K562 (cell line): ENCODE data around the gene COMMD4. TPM values are rescaled to one million over a fixed set of nuclear protein-coding genes. Genes with fewer than 3 reads are reported as not detected.
A peak's percentile ranks its signal among the peaks of the same experiment; 100 is the strongest.

Experiments used
- CHD4 ChIP-seq: fragments of 200-600 bp; sonication (generic); IDR thresholded peaks from 3 replicates; pipeline ENCODE4 v1.6.1; 2012; ENCODE audit warnings: low read depth, mild to moderate bottlenecking, mixed read lengths, low read length, inconsistent platforms; ENCODE audit not compliant: insufficient read depth, insufficient replicate concordance, poor library complexity, severe bottlenecking
- CREBBP ChIP-seq: IDR thresholded peaks from one replicate; pipeline ENCODE4 v1.6.1; 2012; ENCODE audit warnings: low read depth, mild to moderate bottlenecking, control low read depth, inconsistent platforms, low read length
- EP300 ChIP-seq: IDR thresholded peaks from 2 replicates; pipeline ENCODE4 v1.6.1; 2012; ENCODE audit warnings: low read length, improper control_type of control experiment
- FOXM1 ChIP-seq, 2 experiments: fragments of 450-650 bp in 1 of 2; sonication (generic) in 1 of 2; formaldehyde crosslinking in 1 of 2; IDR thresholded peaks; 2 replicates each; pipeline versions ENCODE4 v1.6.1 to v1.9.0; 2017 to 2022; ENCODE audit warnings: low read depth in 2 of 2, mild to moderate bottlenecking in 2 of 2, missing genetic modification reagents in 1 of 2, moderate library complexity in 1 of 2
- GABPB1 ChIP-seq: sonication (generic); formaldehyde crosslinking; IDR thresholded peaks from 2 replicates; pipeline ENCODE4 v1.8.0; 2022; ENCODE audit warnings: mild to moderate bottlenecking, missing genetic modification reagents
- HBP1 ChIP-seq: fragments of 450-650 bp; formaldehyde crosslinking; IDR thresholded peaks from 2 replicates; pipeline ENCODE4 v1.4.0; 2022; ENCODE audit warnings: missing genetic modification characterization
- MAFK ChIP-seq: IDR thresholded peaks from 2 replicates; pipeline ENCODE4 v1.6.1; 2011; ENCODE audit warnings: low read length, improper control_type of control experiment
- MCM3 ChIP-seq: fragments of 450-650 bp; IDR thresholded peaks from 2 replicates; pipeline ENCODE4 v1.6.1; 2016
- MYBL2 ChIP-seq, 2 experiments: fragments of 450-650 bp in 1 of 2; sonication (generic) in 1 of 2; formaldehyde crosslinking in 1 of 2; IDR thresholded peaks; 2 replicates each; pipeline versions ENCODE4 v1.6.1 to v1.8.1; 2017 to 2022; ENCODE audit warnings: borderline replicate concordance in 1 of 2, inconsistent platforms in 1 of 2, low read depth in 1 of 2, mild to moderate bottlenecking in 1 of 2, missing genetic modification reagents in 1 of 2, moderate library complexity in 1 of 2
- NR3C1 ChIP-seq: sonication (generic); formaldehyde crosslinking; IDR thresholded peaks from 2 replicates; pipeline ENCODE4 v1.8.1; 2022; ENCODE audit warnings: missing genetic modification reagents
- PCBP2 ChIP-seq: fragments of 200-400 bp; formaldehyde crosslinking; IDR thresholded peaks from 2 replicates; pipeline ENCODE4 v1.6.1; 2018; ENCODE audit warnings: low read length, low read depth, mild to moderate bottlenecking, moderate library complexity; ENCODE audit not compliant: poor library complexity, severe bottlenecking
- PYGO2 ChIP-seq: fragments of 450-650 bp; IDR thresholded peaks from 2 replicates; pipeline ENCODE4 v1.6.1; 2016; ENCODE audit warnings: mild to moderate bottlenecking, missing genetic modification characterization, moderate library complexity, missing compliant biosample characterization
- RFX5 ChIP-seq: IDR thresholded peaks from 2 replicates; pipeline ENCODE4 v1.6.1; 2011; ENCODE audit warnings: low read depth, mild to moderate bottlenecking, improper control_type of control experiment, low read length
- TFAP4 ChIP-seq: sonication (generic); formaldehyde crosslinking; IDR thresholded peaks from 2 replicates; pipeline ENCODE4 v1.8.0; 2022; ENCODE audit warnings: missing genetic modification reagents, mild to moderate bottlenecking, moderate library complexity, borderline replicate concordance
- TRIM28 ChIP-seq: fragments of 450-650 bp; IDR thresholded peaks from 2 replicates; pipeline ENCODE4 v1.6.1; 2017
- ZC3H11A ChIP-seq: IDR thresholded peaks from 2 replicates; pipeline ENCODE4 v1.6.1; 2012; ENCODE audit warnings: low read depth, low read length, improper control_type of control experiment
- ZFP1 ChIP-seq: fragments of 450-650 bp; formaldehyde crosslinking; IDR thresholded peaks from 2 replicates; pipeline ENCODE4 v1.4.0; 2020; ENCODE audit warnings: mild to moderate bottlenecking, mixed read lengths
- ZFPM2 ChIP-seq: fragments of 250-450 bp; sonication (Bioruptor Pico); IDR thresholded peaks from 2 replicates; pipeline ENCODE4 v1.5.1; 2022; ENCODE audit warnings: mild to moderate bottlenecking
- ZNF3 ChIP-seq: fragments of 250-450 bp; sonication (Bioruptor Pico); IDR thresholded peaks from 2 replicates; pipeline ENCODE4 v1.5.0; 2021; ENCODE audit warnings: mild to moderate bottlenecking, moderate library complexity
- ZNF75A ChIP-seq: fragments of 450-650 bp; formaldehyde crosslinking; IDR thresholded peaks from 2 replicates; pipeline ENCODE4 v1.4.0; 2020; ENCODE audit warnings: mild to moderate bottlenecking
- polyA plus RNA-seq, 8 experiments: library from polyadenylated mRNA; depleted of rRNA in 4 of 8; stranded (reverse) in 5 of 8; unstranded in 3 of 8; fragments of >200 nt; fragmentation: Nextera tagmentation in 2 of 8; fragmentation: Illumina TruSeq in 1 of 8; extraction: Ambion mirVana in 2 of 8; extraction: Trizol in 1 of 8; gene quantifications; 2 replicates each; pipeline versions ENCODE4 v1.2.1 to v1.2.3, GENCODE V29; 2011 to 2014; ENCODE audit warnings: inconsistent platforms in 1 of 8, missing spikeins in 1 of 8
- total RNA-seq, 7 experiments: library from RNA; depleted of rRNA in 6 of 7; stranded (reverse); fragments of >200 nt in 6 of 7; fragmentation: Illumina TruSeq in 2 of 7; extraction: Trizol in 2 of 7; gene quantifications; 2 replicates each; pipeline versions ENCODE4 v1.2.1 to v1.2.3, GENCODE V29; 2011 to 2021; ENCODE audit warnings: low replicate concordance in 1 of 7
- TF ChIP-seq, protein P1 (sequence below): fragments of 250-450 bp; sonication (Bioruptor Pico); IDR thresholded peaks from 2 replicates; pipeline ENCODE4 v1.8.0; 2022; ENCODE audit warnings: moderate library complexity, mild to moderate bottlenecking, inconsistent platforms
- TF ChIP-seq, protein P2 (sequence below): fragments of 150-350 bp; conservative IDR thresholded peaks from 2 replicates; pipeline ENCODE4 v1.6.1; 2014; ENCODE audit warnings: low read length

The COMMD4 gene
- total and polyA plus RNA-seq, 9 of the 15 experiments (the other 6 are each of a cell fraction or from before 2014, with no cell fraction given) = 20.4 to 140 (median 63.9) TPM

GRCh38 chr15:75367913-75368688, 32.2 kb downstream of the COMMD4 start, which contains the start of gene MAN2C1 (continued):
- TF ChIP-seq ZC3H11A = peak; percentile 96; the same call in 1 of the 2 replicates
- TF ChIP-seq NR3C1 (CRISPR knock-in tag) = 0 out of 2 replicates have a peak, but pooled peaks have one; percentile 61
- no peak for TF ChIP-seq RFX5
- TF ChIP-seq ZFPM2 (CRISPR knock-in tag) = no peak
- TF ChIP-seq CHD4 = no peak
- TF ChIP-seq GABPB1 (CRISPR knock-in tag) = peak; percentile 99
- no peak for TF ChIP-seq PYGO2 (tag)
- TF ChIP-seq CREBBP = no peak
- TF ChIP-seq PCBP2 = peak; percentile 45
- peak; percentile 81; the same call in 1 of the 2 replicates for TF ChIP-seq TRIM28
- no peak for TF ChIP-seq ZNF75A (CRISPR knock-in tag)
- TF ChIP-seq MCM3 = no peak
- TF ChIP-seq EP300 = peak; percentile 21
- peak; percentile 92 for TF ChIP-seq TFAP4 (CRISPR knock-in tag)
- TF ChIP-seq FOXM1 (IDR thresholded peaks at IDR 0.05; ENCODE audit: low read depth) = 0 out of 2 replicates have a peak, but pooled peaks have one; percentile 40
- TF ChIP-seq FOXM1 (CRISPR knock-in tag; IDR thresholded peaks at IDR 0.05; ENCODE audit: low read depth) = peak; percentile 44; the same call in 1 of the 2 replicates
- TF ChIP-seq, protein P1, sequence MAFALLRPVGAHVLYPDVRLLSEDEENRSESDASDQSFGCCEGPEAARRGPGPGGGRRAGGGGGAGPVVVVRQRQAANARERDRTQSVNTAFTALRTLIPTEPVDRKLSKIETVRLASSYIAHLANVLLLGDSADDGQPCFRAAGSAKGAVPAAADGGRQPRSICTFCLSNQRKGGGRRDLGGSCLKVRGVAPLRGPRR (CRISPR knock-in tag) = 0 out of 2 replicates have a peak, but pooled peaks have one; percentile 20
- no peak for TF ChIP-seq ZFP1 (CRISPR knock-in tag)
- TF ChIP-seq, protein P2, sequence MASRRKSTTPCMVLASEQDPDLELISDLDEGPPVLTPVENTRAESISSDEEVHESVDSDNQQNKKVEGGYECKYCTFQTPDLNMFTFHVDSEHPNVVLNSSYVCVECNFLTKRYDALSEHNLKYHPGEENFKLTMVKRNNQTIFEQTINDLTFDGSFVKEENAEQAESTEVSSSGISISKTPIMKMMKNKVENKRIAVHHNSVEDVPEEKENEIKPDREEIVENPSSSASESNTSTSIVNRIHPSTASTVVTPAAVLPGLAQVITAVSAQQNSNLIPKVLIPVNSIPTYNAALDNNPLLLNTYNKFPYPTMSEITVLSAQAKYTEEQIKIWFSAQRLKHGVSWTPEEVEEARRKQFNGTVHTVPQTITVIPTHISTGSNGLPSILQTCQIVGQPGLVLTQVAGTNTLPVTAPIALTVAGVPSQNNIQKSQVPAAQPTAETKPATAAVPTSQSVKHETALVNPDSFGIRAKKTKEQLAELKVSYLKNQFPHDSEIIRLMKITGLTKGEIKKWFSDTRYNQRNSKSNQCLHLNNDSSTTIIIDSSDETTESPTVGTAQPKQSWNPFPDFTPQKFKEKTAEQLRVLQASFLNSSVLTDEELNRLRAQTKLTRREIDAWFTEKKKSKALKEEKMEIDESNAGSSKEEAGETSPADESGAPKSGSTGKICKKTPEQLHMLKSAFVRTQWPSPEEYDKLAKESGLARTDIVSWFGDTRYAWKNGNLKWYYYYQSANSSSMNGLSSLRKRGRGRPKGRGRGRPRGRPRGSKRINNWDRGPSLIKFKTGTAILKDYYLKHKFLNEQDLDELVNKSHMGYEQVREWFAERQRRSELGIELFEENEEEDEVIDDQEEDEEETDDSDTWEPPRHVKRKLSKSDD = no peak
- 0 out of 2 replicates have a peak, but pooled peaks have one; percentile 15 for TF ChIP-seq MAFK
- no peak for TF ChIP-seq ZNF3 (CRISPR knock-in tag)
- no peak for TF ChIP-seq MYBL2 (IDR thresholded peaks at IDR 0.05; ENCODE audit: low read depth)
- no peak for TF ChIP-seq MYBL2 (CRISPR knock-in tag; IDR thresholded peaks at IDR 0.05; ENCODE audit: borderline replicate concordance)
- TF ChIP-seq HBP1 = no peak; the same call in 1 of the 2 replicates
